AG04450 (cell line): ENCODE results near the gene FBXO47. TPM values are rescaled to one million over a fixed set of nuclear protein-coding genes. Genes with fewer than 3 reads are reported as not detected.

ENCODE experiments used
- CTCF ChIA-PET: fragments of 300-600, 350-600 bp; formaldehyde crosslinking; extraction: SDS; loops from one replicate; lab custom pipeline; 2022; ENCODE audit warnings: antibody characterized with exemption, inconsistent platforms; lab: Charles Lee
- POLR2A ChIA-PET: fragments of 350-600 bp; formaldehyde crosslinking; extraction: SDS; loops from one replicate; lab custom pipeline; 2021; ENCODE audit warnings: antibody characterized with exemption, inconsistent platforms; lab: Yijun Ruan, JAX
- DNase-seq: peaks from one replicate; pipeline ENCODE4 v3.0.0-alpha.2; 2011; ENCODE audit warnings: low read depth, low spot score
- H3K27ac ChIP-seq: one replicate; pipeline ENCODE4 v1.5.1; 2012; ENCODE audit warnings: low read depth, low read length, control low read depth
- H3K27me3 ChIP-seq: one replicate; pipeline ENCODE4 v1.6.0; 2012; ENCODE audit warnings: low read length; ENCODE audit not compliant: control insufficient read depth, insufficient read depth
- H3K4me3 ChIP-seq: 2 replicates; pipeline ENCODE4 v1.5.1; 2011; ENCODE audit warnings: mild to moderate bottlenecking, low read depth, low read length, control low read depth
- H3K9me3 ChIP-seq: 2 replicates; pipeline ENCODE4 v1.5.1; 2012; ENCODE audit warnings: low read length; ENCODE audit not compliant: control insufficient read depth, insufficient read depth
- CTCF ChIP-seq: IDR thresholded peaks from 2 replicates; pipeline ENCODE4 v1.5.1; 2011; ENCODE audit warnings: low read depth, low read length, control low read depth, inconsistent platforms
- polyA plus RNA-seq: library from polyadenylated mRNA; depleted of rRNA; stranded (reverse); fragments of >200 nt; gene quantifications from 2 replicates; pipeline ENCODE4 v1.2.3, GENCODE V29; 2011

FBXO47 gene
- polyA plus RNA-seq, 1 experiment = not detected

GRCh38 chr17:38920374-38921291 lies 46.6 kb downstream of the FBXO47 start:
- TF ChIP-seq CTCF = no peak
- peak overlapping the region; percentile 21 for H3K27ac ChIP-seq
- no peaks in the 10 kb centered on the region for H3K27me3 ChIP-seq
- POLR2A ChIA-PET = no interaction called here
- CTCF ChIA-PET = interaction anchor here (0.7 kb wide), 3 partner anchors 19 to 233 kb away, joined by 4 to 5 read pairs (median 4); no protein-coding TSS in a partner anchor
- H3K9me3 ChIP-seq = no peaks in the 10 kb centered on the region
- no peak overlapping the region for H3K4me3 ChIP-seq
- no peak for DNase-seq

GRCh38 chr17:38919316-38920078 lies 47.7 kb downstream of the FBXO47 start:
- no peak for DNase-seq
- Histone ChIP-seq H3K27me3 (no peaks in the 10 kb centered on the region), H3K27ac (peak overlapping the region; percentile 21), H3K9me3 (no peaks in the 10 kb centered on the region), H3K4me3 (no peak overlapping the region)
- ChIA-PET POLR2A (interaction anchor here (0.5 kb wide), 1 partner anchor 168 kb away, joined by 11 read pairs; no protein-coding TSS in a partner anchor), CTCF (no interaction called here)
- TF ChIP-seq CTCF = no peak

- no peak for DNase-seq
- no peak overlapping the region for H3K27ac ChIP-seq
- CTCF ChIA-PET = no interaction called here
- POLR2A ChIA-PET = interaction anchor here (0.5 kb wide), 1 partner anchor 167 kb away, joined by 11 read pairs; no protein-coding TSS in a partner anchor
- H3K9me3 ChIP-seq = no peaks in the 10 kb centered on the region
- TF ChIP-seq CTCF = no peak
- H3K4me3 ChIP-seq = no peak overlapping the region
- no peaks in the 10 kb centered on the region for H3K27me3 ChIP-seq
These were observed 48.3 kb downstream of the FBXO47 start for GRCh38 chr17:38918916-38919315.

GRCh38 chr17:38918129-38918913 lies 48.9 kb downstream of the FBXO47 start:
- Histone ChIP-seq H3K4me3 (no peak overlapping the region), H3K9me3 (no peaks in the 10 kb centered on the region), H3K27me3 (no peaks in the 10 kb centered on the region), H3K27ac (no peak overlapping the region)
- no peak for TF ChIP-seq CTCF
- ChIA-PET CTCF (no interaction called here), POLR2A (no interaction called here)
- no peak for DNase-seq
